ENCODE measurements around the gene MAPK9. TPM values are rescaled to one million over a fixed set of nuclear protein-coding genes. Genes with fewer than 3 reads are reported as not detected.
A peak's percentile ranks its signal among the peaks of the same experiment; 100 is the strongest.

Gene MAPK9
- total and polyA plus RNA-seq, 9 of the 15 experiments (the other 6 are each of a cell fraction or from before 2014, with no cell fraction given): 4.8 to 58.0 (median 29.9) TPM

DNA sequence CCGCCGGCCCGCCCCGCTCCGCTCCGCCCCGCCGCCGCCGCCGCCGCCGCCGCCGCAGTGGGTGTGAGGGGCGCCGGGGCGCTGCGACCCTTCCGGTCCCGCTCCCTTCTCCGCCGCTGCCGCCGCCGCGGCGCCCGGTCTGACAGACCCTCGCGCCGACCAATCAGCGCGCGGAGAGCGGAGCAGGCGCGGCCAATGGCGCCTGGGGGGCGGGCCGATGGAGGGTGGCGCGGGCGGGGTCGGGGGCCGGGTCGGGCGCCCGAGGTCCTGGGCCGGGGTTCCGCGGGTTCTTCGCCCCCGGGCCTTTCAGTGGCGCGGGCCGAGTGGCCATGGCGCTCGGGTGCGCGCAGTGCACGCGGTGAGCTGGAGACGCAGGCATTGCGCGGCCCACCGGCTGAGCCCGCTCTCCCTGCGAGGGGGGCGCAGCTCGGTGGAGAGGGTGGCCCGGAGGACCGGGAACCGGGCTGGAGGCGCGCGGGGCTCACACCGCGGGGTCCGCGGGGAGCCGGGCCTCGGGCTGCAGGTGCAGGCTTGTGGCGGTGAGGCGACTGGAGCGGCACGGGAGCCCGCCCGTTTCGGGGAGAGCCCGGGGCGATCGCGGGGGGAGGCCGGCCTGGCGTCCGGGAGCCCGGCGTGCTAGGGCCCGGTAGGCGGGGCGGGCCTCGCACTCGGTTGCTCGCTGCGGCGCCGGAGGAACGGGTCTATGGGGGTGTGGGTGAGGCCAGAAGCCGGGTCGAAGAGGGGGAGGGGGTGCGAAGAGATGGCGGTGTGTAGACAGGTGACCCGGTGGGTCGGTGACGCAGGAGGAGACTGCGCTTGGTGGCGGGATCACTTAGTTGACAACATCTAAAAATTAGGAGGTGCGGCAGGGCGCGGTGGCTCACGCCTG lies at the start of gene MAPK9 (continued):
- TF ChIP-seq ZNF431 (CRISPR knock-in tag; IDR thresholded peaks at IDR 0.05): peak; percentile 26; the same call in 1 of the 2 replicates
- TF ChIP-seq ZNF644 (tag; IDR thresholded peaks at IDR 0.05; ENCODE audit: low read depth): no peak
- TF ChIP-seq CTBP1 (IDR thresholded peaks at IDR 0.05; ENCODE audit: borderline replicate concordance): peak; percentile 65; the same call in 1 of the 2 replicates
- peak in 1 of 3 experiments; percentile 23 for TF ChIP-seq YY1 (IDR thresholded peaks at IDR 0.05; ENCODE audit: borderline replicate concordance in 1 of 3, control insufficient read depth in 1 of 3, extremely low read depth in 1 of 3, insufficient read depth in 3 of 3, insufficient read length in 1 of 3, insufficient replicate concordance in 2 of 3, low read depth in 1 of 3, low read length in 2 of 3)
- TF ChIP-seq, protein P1, sequence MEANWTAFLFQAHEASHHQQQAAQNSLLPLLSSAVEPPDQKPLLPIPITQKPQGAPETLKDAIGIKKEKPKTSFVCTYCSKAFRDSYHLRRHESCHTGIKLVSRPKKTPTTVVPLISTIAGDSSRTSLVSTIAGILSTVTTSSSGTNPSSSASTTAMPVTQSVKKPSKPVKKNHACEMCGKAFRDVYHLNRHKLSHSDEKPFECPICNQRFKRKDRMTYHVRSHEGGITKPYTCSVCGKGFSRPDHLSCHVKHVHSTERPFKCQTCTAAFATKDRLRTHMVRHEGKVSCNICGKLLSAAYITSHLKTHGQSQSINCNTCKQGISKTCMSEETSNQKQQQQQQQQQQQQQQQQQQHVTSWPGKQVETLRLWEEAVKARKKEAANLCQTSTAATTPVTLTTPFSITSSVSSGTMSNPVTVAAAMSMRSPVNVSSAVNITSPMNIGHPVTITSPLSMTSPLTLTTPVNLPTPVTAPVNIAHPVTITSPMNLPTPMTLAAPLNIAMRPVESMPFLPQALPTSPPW (CRISPR knock-in tag; IDR thresholded peaks at IDR 0.05): peak; percentile 95
- TF ChIP-seq DPF2 (IDR thresholded peaks at IDR 0.05): no peak
- no peak for TF ChIP-seq FOXA1 (IDR thresholded peaks at IDR 0.05; ENCODE audit: borderline replicate concordance)
- TF ChIP-seq, protein P2, sequence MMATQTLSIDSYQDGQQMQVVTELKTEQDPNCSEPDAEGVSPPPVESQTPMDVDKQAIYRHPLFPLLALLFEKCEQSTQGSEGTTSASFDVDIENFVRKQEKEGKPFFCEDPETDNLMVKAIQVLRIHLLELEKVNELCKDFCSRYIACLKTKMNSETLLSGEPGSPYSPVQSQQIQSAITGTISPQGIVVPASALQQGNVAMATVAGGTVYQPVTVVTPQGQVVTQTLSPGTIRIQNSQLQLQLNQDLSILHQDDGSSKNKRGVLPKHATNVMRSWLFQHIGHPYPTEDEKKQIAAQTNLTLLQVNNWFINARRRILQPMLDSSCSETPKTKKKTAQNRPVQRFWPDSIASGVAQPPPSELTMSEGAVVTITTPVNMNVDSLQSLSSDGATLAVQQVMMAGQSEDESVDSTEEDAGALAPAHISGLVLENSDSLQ (IDR thresholded peaks at IDR 0.05): peak; percentile 94
- peak; percentile 87 for TF ChIP-seq SP2 (IDR thresholded peaks at IDR 0.05; ENCODE audit: extremely low read depth, low read depth, low read length, poor library complexity, severe bottlenecking)
- peak; percentile 93 for TF ChIP-seq FOS (IDR thresholded peaks at IDR 0.05; ENCODE audit: extremely low read depth, insufficient read length)
- 0 out of 2 replicates have a peak, but pooled peaks have one; percentile 29 for TF ChIP-seq ZKSCAN1 (IDR thresholded peaks at IDR 0.05; ENCODE audit: low read depth, low read length)
- TF ChIP-seq PHF8 (IDR thresholded peaks at IDR 0.05; ENCODE audit: borderline replicate concordance, low read length): peak; percentile 80; the same call in 1 of the 2 replicates
- TF ChIP-seq RBFOX2 (IDR thresholded peaks at IDR 0.05; ENCODE audit: low read depth, low read length): peak; percentile 32
- TF ChIP-seq WHSC1 (IDR thresholded peaks at IDR 0.05; ENCODE audit: low read length): no peak

Data from K562 (cell line).